ENCODE measurements around the gene GBP4.

The GBP4 gene

DNA sequence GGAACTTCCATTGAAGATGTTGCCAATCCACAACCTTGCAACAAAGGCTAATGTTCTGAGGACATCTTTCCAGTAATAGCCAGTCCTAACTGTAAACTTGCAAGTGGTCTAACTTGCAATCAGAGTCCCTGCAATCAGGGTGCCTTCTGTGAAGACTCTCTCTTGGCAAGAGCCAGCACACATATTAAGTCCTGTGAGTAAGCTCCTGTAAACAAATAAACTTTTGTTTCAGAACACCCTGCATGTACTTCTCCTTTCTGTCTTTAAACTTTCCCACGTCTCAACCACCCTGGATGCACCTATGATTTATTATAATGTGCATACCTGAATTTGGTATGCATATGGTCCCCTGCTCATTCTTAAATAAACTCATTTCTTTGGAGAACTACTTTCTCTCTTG lies 32.0 kb downstream of the GBP4 start:
- TF ChIP-seq, protein P1, sequence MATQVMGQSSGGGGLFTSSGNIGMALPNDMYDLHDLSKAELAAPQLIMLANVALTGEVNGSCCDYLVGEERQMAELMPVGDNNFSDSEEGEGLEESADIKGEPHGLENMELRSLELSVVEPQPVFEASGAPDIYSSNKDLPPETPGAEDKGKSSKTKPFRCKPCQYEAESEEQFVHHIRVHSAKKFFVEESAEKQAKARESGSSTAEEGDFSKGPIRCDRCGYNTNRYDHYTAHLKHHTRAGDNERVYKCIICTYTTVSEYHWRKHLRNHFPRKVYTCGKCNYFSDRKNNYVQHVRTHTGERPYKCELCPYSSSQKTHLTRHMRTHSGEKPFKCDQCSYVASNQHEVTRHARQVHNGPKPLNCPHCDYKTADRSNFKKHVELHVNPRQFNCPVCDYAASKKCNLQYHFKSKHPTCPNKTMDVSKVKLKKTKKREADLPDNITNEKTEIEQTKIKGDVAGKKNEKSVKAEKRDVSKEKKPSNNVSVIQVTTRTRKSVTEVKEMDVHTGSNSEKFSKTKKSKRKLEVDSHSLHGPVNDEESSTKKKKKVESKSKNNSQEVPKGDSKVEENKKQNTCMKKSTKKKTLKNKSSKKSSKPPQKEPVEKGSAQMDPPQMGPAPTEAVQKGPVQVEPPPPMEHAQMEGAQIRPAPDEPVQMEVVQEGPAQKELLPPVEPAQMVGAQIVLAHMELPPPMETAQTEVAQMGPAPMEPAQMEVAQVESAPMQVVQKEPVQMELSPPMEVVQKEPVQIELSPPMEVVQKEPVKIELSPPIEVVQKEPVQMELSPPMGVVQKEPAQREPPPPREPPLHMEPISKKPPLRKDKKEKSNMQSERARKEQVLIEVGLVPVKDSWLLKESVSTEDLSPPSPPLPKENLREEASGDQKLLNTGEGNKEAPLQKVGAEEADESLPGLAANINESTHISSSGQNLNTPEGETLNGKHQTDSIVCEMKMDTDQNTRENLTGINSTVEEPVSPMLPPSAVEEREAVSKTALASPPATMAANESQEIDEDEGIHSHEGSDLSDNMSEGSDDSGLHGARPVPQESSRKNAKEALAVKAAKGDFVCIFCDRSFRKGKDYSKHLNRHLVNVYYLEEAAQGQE (IDR thresholded peaks at IDR 0.05; ENCODE audit: insufficient read depth in 1 of 2, low read depth in 2 of 2, low read length in 2 of 2) = no peak
- TF ChIP-seq SIN3A (IDR thresholded peaks at IDR 0.05; ENCODE audit: borderline replicate concordance, insufficient read depth, low read length) = no peak
- TF ChIP-seq FOXP2 (optimal IDR thresholded peaks at IDR 0.05; ENCODE audit: borderline replicate concordance, extremely low read depth, extremely low read length, insufficient read depth) = no peak
- TF ChIP-seq POLR2AphosphoS5 (IDR thresholded peaks at IDR 0.05; ENCODE audit: low read depth, low read length) = no peak
- no peak for TF ChIP-seq TAF1 (IDR thresholded peaks at IDR 0.05; ENCODE audit: borderline replicate concordance, insufficient read depth, low read length)

DNA sequence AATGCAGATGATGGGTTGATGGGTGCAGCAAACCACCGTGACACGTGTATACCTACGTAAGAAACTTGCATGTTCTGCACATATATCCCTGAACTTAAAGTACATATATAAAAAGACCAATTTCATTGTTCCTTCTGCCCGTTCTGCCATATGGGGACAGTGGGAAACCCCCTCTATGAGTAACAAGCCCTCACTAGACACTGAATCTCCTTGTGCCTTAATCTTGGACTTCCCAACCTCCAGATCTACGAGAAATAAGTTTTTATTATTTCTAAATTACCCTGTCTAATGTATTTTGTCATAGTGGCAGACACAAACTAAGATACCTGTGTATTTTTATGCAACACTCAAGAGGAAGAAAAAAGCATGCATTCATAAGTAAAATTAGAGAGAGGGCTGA lies 32.9 kb downstream of the GBP4 start:
- TF ChIP-seq FOXP2 (optimal IDR thresholded peaks at IDR 0.05; ENCODE audit: borderline replicate concordance, extremely low read depth, extremely low read length, insufficient read depth) = no peak
- TF ChIP-seq, protein P1 (IDR thresholded peaks at IDR 0.05; ENCODE audit: insufficient read depth in 1 of 2, low read depth in 2 of 2, low read length in 2 of 2) = no peak
- no peak for TF ChIP-seq POLR2AphosphoS5 (IDR thresholded peaks at IDR 0.05; ENCODE audit: low read depth, low read length)
- TF ChIP-seq TAF1 (IDR thresholded peaks at IDR 0.05; ENCODE audit: borderline replicate concordance, insufficient read depth, low read length) = no peak
- no peak for TF ChIP-seq SIN3A (IDR thresholded peaks at IDR 0.05; ENCODE audit: borderline replicate concordance, insufficient read depth, low read length)

DNA sequence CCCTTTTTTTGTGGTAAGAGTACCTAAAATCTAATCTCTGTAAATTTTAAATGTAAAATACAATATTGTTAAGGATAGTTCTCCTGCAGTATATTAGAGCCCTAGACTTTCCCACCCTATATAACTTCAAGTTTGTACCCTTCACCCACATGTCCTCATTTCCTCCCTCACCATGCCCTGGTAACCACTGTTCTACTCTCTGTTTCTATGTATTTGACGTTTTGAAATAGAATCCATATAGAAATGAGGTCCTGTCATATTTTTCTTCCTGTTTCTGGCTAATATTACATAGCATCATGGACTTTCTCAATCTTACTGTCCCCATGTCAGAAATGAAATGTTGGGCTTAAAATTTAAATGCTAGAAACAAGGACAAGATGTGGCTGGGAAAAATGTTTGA lies 47.7 kb downstream of the GBP4 start:
- TF ChIP-seq SIN3A (IDR thresholded peaks at IDR 0.05; ENCODE audit: borderline replicate concordance, insufficient read depth, low read length) (no peak), FOXP2 (optimal IDR thresholded peaks at IDR 0.05; ENCODE audit: borderline replicate concordance, extremely low read depth, extremely low read length, insufficient read depth) (no peak), TAF1 (IDR thresholded peaks at IDR 0.05; ENCODE audit: borderline replicate concordance, insufficient read depth, low read length) (no peak), POLR2AphosphoS5 (IDR thresholded peaks at IDR 0.05; ENCODE audit: low read depth, low read length) (no peak)
- TF ChIP-seq, protein P1 (IDR thresholded peaks at IDR 0.05; ENCODE audit: insufficient read depth in 1 of 2, low read depth in 2 of 2, low read length in 2 of 2) = no peak

- TF ChIP-seq FOXP2 (optimal IDR thresholded peaks at IDR 0.05; ENCODE audit: borderline replicate concordance, extremely low read depth, extremely low read length, insufficient read depth) = no peak
- TF ChIP-seq POLR2AphosphoS5 (IDR thresholded peaks at IDR 0.05; ENCODE audit: low read depth, low read length) = no peak
- TF ChIP-seq, protein P1 (IDR thresholded peaks at IDR 0.05; ENCODE audit: insufficient read depth in 1 of 2, low read depth in 2 of 2, low read length in 2 of 2) = no peak
- no peak for TF ChIP-seq TAF1 (IDR thresholded peaks at IDR 0.05; ENCODE audit: borderline replicate concordance, insufficient read depth, low read length)
- TF ChIP-seq SIN3A (IDR thresholded peaks at IDR 0.05; ENCODE audit: borderline replicate concordance, insufficient read depth, low read length) = no peak
Observed at GRCh38 chr1:89149976-89150375, 48.8 kb downstream of the GBP4 start.

DNA sequence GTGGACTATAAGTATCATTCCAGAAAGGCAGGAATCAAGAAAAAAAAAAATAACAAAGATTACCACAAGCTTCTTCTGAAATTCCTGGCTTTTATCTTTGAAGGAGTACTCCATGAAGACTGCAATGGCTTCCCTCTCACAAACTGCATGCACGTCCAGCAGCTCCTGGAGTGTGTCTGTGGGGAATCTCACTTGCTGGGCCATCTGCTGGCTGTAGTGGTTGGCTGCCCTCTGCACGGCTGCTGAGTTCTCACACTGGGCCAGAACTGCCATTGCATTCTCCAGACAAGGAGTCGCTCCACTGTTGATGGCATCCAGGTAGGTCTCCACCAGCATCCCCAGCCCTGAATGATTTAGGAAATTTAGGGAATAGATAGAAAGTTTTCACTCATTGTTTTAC lies 49.5 kb downstream of the GBP4 start:
- TF ChIP-seq TAF1 (IDR thresholded peaks at IDR 0.05; ENCODE audit: borderline replicate concordance, insufficient read depth, low read length) (no peak), POLR2AphosphoS5 (IDR thresholded peaks at IDR 0.05; ENCODE audit: low read depth, low read length) (no peak), FOXP2 (optimal IDR thresholded peaks at IDR 0.05; ENCODE audit: borderline replicate concordance, extremely low read depth, extremely low read length, insufficient read depth) (no peak), SIN3A (IDR thresholded peaks at IDR 0.05; ENCODE audit: borderline replicate concordance, insufficient read depth, low read length) (no peak)
- TF ChIP-seq, protein P1 (IDR thresholded peaks at IDR 0.05; ENCODE audit: insufficient read depth in 1 of 2, low read depth in 2 of 2, low read length in 2 of 2) = no peak
